HG03039 (cell line): Measurements from ENCODE around the gene VCP.

Experiments
- ATAC-seq: cut with Tn5 transposase; IDR thresholded peaks from one replicate; pipeline ENCODE4 v1.9.1; 2021; ENCODE audit warnings: mild to moderate bottlenecking, moderate library complexity; ENCODE audit not compliant: unreplicated experiment

Gene VCP

GRCh38 chr9:35067056-35067455, 5.4 kb downstream of the VCP start:
- ATAC-seq: no peak

GRCh38 chr9:35060548-35061207, 11.7 kb downstream of the VCP start:
- ATAC-seq: no peak

- ATAC-seq: no peak
These were observed 13.0 kb downstream of the VCP start for GRCh38 chr9:35059438-35059837.

- ATAC-seq: no peak
These were observed 15.2 kb downstream of the VCP start for GRCh38 chr9:35057271-35057620.

GRCh38 chr9:35056571-35057270, 15.7 kb downstream of the VCP start:
- no peak for ATAC-seq

- no peak for ATAC-seq
These were observed 17.4 kb downstream of the VCP start for GRCh38 chr9:35054871-35055644.

- no peak for ATAC-seq
These were observed 18.1 kb downstream of the VCP start for GRCh38 chr9:35054185-35054835.

GRCh38 chr9:35051069-35051967, 21.1 kb downstream of the VCP start:
- ATAC-seq: no peak

GRCh38 chr9:35048511-35048910, 23.9 kb downstream of the VCP start:
- ATAC-seq: no peak

- no peak for ATAC-seq
These were observed 28.4 kb downstream of the VCP start for GRCh38 chr9:35044071-35044470.

- ATAC-seq: no peak
These were observed 29.4 kb downstream of the VCP start for GRCh38 chr9:35042891-35043545.

GRCh38 chr9:35042081-35042604, 30.3 kb downstream of the VCP start:
- no peak for ATAC-seq

- no peak for ATAC-seq
These were observed 36.3 kb downstream of the VCP start for GRCh38 chr9:35035851-35036701.

- ATAC-seq: no peak
These were observed 39.3 kb downstream of the VCP start for GRCh38 chr9:35033101-35033500.

GRCh38 chr9:35029852-35030251, 42.6 kb downstream of the VCP start:
- no peak for ATAC-seq

GRCh38 chr9:35029241-35029640, 43.2 kb downstream of the VCP start:
- ATAC-seq: no peak

- ATAC-seq: no peak
These were observed 44.1 kb downstream of the VCP start for GRCh38 chr9:35028341-35028740.

GRCh38 chr9:35027860-35028259, 44.6 kb downstream of the VCP start:
- no peak for ATAC-seq

- no peak for ATAC-seq
These were observed 45.1 kb downstream of the VCP start for GRCh38 chr9:35027374-35027773.
